ENCODE results near the gene INTS13.
A peak's percentile ranks its signal among the peaks of the same experiment; 100 is the strongest.

The INTS13 gene

DNA sequence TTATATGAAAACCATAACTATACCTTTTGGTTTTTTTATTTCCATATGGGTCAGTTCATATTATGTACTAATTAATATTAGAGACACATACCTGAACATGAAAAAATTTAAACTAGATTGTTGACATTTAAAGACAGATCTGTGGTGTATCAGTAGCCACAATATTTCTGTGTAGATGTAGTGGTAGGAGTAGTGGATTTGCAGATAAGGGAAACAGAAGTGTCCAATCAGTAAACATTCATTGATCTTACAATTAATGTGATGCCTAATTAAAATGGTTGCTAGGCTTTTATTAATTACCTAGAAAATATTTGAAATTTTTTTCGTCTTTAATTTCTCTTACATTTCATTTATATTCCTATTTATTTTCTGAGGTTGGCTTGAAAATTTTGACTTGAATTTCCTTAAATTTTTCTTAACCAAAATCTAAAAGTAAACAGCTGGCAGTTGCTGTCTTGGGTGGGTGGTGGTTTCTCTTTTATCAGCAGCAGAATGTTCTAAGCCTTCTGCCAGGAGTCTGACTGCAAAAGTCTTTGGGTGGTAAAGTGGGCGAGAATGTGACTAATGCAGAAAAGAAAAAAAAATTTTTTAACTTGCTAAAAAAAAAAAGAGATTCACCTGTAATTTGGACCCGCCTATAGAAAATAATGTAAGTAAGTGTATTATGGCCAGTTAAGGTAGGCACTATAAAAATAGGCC lies 2.9 kb upstream of the INTS13 start:
- Mint-ChIP-seq H3K4me3 (peak overlapping the region; percentile 91), H3K36me3 (ENCODE audit: low read depth) (peaks cover 13% of the 10 kb centered on the region), H3K4me1 (ENCODE audit: low read depth) (peaks cover 50% of the 10 kb centered on the region), H3K27ac (peak overlapping the region; percentile 91), H3K27me3 (ENCODE audit: low read depth) (no peaks in the 10 kb centered on the region), H3K9me3 (no peaks in the 10 kb centered on the region)

DNA sequence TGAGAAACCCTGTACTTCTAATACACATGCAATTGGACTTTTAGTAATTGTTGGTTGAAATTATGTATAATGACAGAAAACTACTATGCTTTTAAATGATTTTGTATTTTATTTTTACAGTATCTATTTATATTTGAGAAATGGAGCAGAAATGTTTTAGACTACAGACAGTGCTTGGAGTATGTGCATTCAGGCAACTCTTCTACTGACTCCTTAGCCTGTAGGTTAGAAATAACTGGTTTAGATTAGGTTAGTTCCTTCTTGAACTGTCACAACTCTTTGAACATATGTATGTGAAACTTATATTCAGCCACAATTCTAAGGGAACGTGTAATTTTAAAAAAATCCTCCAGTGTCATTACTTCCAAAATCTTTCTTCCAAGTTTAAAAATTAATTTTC lies 2.2 kb upstream of the INTS13 start:
- Mint-ChIP-seq H3K4me3 (peak overlapping the region; percentile 91), H3K4me1 (ENCODE audit: low read depth) (peaks cover 52% of the 10 kb centered on the region), H3K27ac (peak overlapping the region; percentile 91), H3K36me3 (ENCODE audit: low read depth) (peaks cover 15% of the 10 kb centered on the region), H3K9me3 (no peaks in the 10 kb centered on the region), H3K27me3 (ENCODE audit: low read depth) (no peaks in the 10 kb centered on the region)

DNA sequence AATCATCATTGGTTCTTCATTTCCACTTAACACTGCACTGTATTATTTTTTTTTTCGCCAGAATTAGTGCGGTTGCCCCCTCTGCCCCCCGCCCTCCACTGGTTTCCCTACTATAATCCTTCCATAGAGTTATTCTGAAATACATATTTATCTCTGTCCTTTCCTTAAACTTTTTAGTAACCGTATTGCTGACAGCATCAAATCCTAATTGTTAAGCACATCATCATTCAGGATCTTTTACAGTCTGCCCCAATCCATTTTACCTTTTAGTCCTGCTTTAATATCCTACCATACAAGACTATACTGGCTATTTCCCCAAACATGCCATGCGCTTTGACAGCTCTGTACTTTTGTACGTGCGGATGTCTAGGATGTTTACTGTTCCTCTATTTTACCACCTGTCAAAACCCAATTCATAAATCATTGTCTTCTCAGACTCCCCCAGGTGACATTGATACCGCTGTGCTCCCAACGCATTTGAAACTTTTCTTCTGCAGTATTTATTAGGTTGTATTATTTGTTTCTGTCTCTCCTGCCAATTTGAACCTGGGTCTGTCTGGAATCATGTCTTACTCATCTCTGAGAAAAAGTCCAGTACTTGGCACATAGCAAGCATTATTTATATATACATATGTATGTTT lies 1.5 kb upstream of the INTS13 start:
- peaks cover 15% of the 10 kb centered on the region for H3K36me3 Mint-ChIP-seq (ENCODE audit: low read depth)
- H3K9me3 Mint-ChIP-seq = no peaks in the 10 kb centered on the region
- no peaks in the 10 kb centered on the region for H3K27me3 Mint-ChIP-seq (ENCODE audit: low read depth)
- peak overlapping the region; percentile 91 for H3K27ac Mint-ChIP-seq
- H3K4me1 Mint-ChIP-seq (ENCODE audit: low read depth) = peaks cover 57% of the 10 kb centered on the region
- peak overlapping the region; percentile 91 for H3K4me3 Mint-ChIP-seq

DNA sequence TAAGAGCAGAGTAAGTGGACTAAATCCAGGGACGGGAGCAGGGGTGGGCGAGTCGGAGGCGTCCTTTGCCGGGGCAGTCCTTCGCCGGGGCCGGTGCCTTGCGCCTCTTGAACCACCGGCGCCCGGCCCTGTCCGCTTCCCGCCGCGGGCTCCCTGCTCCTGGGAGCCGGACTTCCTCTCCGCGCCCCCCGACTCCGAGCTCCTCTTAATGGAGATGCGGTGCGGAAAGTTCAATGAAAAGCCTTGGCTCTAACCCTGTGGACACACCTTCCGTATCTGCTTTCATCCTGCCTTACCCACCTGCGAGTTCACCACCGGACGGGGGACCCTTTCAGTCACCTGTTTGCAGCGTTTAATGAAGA lies 901 bp upstream of the INTS13 start:
- H3K27ac Mint-ChIP-seq = peak overlapping the region; percentile 91
- no peaks in the 10 kb centered on the region for H3K27me3 Mint-ChIP-seq (ENCODE audit: low read depth)
- peaks cover 13% of the 10 kb centered on the region for H3K36me3 Mint-ChIP-seq (ENCODE audit: low read depth)
- peaks cover 53% of the 10 kb centered on the region for H3K4me1 Mint-ChIP-seq (ENCODE audit: low read depth)
- H3K4me3 Mint-ChIP-seq = peak overlapping the region; percentile 91
- H3K9me3 Mint-ChIP-seq = no peaks in the 10 kb centered on the region

DNA sequence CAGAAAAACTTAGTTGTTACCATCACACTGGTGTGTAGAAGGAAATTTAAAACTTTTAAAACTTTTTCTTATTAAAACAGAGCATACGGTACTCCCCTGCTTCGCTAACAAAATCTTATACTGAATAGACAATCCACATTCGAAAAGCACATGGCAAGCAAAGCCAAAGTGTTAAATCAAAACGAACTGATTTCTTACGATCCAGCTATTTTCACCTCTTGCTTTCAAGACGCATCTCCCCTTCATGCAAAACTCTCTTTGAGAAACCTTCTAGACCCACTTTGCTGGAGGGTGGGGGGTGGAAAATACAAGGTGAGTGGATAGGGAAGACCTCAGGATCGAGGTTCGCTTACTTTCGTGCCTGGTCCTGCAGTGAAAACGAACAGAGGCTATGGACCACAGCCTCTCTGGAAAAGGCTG lies 328 bp downstream of the INTS13 start:
- no peaks in the 10 kb centered on the region for H3K9me3 Mint-ChIP-seq
- peaks cover 54% of the 10 kb centered on the region for H3K4me1 Mint-ChIP-seq (ENCODE audit: low read depth)
- H3K4me3 Mint-ChIP-seq = peak overlapping the region; percentile 91
- peak overlapping the region; percentile 91 for H3K27ac Mint-ChIP-seq
- no peaks in the 10 kb centered on the region for H3K27me3 Mint-ChIP-seq (ENCODE audit: low read depth)
- H3K36me3 Mint-ChIP-seq (ENCODE audit: low read depth) = peaks cover 21% of the 10 kb centered on the region

DNA sequence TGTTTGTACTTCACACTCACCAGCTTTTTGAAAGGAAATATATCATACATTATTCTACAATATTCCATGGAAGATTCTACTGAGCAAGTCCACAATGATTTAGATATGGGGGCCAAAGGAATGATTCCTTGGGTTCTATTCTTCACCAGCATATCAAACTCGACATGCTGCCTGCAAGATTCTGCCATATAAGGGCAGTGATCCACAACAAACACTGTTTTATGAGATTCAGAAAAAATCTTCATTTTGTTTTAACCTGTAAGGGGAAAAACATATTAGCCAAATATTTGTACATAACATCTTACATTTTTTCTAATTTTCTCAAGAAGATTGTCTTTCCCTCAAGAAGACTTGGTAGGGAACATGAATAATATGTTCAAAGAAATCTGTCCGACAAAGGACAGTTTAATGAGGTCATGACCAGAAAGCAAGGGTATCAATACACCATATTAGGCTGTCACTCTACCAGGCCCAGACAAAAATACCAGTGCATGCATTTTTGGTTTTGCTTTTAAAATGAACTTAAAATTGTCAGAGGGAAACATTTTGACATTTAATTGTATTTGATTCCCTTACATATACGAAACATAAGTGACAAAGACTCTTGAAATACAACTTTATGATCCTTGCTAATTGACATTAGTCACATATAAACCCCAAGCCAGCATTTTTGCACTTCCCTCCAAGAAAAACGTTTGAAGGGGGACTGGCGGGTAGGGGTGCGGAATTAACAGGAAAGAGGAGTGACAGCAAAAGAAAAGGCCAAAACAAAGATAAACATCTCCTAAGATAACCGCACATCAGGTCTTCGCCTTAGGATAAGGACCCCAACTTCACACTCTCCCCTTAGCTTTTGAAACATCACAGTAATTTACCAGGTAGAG lies 980 bp downstream of the INTS13 start:
- Mint-ChIP-seq H3K4me3 (peak overlapping the region; percentile 91), H3K9me3 (no peaks in the 10 kb centered on the region), H3K4me1 (ENCODE audit: low read depth) (peaks cover 54% of the 10 kb centered on the region), H3K36me3 (ENCODE audit: low read depth) (peaks cover 28% of the 10 kb centered on the region), H3K27me3 (ENCODE audit: low read depth) (no peaks in the 10 kb centered on the region), H3K27ac (peak overlapping the region; percentile 91)

DNA sequence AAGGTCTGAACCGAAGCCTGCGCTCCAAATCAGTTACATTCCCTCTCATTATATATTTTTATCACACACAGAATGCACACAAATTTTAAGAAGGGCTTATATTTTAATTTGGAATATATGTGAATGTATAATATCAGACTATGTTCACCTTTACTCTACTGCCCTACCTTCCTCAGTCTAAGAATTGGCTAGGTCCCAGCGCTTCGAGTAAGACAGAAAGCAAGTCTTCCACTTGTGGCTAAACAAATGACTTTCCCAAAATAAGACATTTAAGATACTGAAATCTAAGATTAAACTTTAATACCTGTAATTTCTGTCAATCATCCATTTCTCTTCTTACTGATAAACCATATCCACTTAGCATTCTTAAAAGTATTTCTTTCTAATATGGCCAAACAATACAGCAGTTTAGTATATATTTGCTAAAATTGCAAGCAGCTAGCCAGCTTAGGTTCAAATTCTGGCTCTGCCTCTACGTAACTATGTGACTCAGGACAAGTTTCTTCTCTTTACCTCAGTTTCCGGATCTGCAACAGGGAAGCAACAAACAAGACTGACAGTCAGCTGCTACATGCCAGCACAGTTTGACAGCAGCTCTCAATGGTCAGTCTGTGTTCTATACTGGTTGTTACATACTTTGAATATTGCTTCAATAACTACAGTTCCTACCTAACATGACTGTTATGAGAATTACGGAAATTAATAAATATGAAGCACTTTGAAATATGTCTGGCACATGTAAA lies 2.0 kb downstream of the INTS13 start:
- Mint-ChIP-seq H3K27me3 (ENCODE audit: low read depth) (no peaks in the 10 kb centered on the region), H3K4me1 (ENCODE audit: low read depth) (peaks cover 52% of the 10 kb centered on the region), H3K27ac (peak overlapping the region; percentile 56), H3K4me3 (peak overlapping the region; percentile 91), H3K9me3 (no peaks in the 10 kb centered on the region), H3K36me3 (ENCODE audit: low read depth) (peaks cover 29% of the 10 kb centered on the region)

DNA sequence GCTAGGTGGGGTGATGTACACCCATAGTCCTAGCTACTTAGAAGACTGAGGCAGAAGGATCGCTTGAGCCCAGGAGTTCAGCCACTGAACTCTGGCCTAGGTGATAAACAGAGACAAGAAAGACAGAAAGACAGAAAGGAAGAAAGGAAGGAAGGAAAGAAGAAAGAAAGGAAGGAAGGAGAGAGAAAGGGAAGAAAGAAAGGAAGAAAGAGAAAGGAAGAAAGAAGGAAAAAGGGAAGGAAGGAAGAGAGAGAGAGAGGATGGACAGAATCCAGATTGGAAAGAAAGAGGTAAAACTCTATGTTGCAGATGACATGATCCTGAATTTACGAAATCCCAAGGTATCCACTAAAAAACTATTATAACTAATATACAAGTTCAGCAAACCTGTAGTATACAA lies 8.2 kb downstream of the INTS13 start:
- H3K4me1 Mint-ChIP-seq (ENCODE audit: low read depth) = peaks cover 37% of the 10 kb centered on the region
- H3K27ac Mint-ChIP-seq = peak overlapping the region; percentile 10
- H3K36me3 Mint-ChIP-seq (ENCODE audit: low read depth) = peaks cover 51% of the 10 kb centered on the region
- no peaks in the 10 kb centered on the region for H3K9me3 Mint-ChIP-seq
- no peaks in the 10 kb centered on the region for H3K27me3 Mint-ChIP-seq (ENCODE audit: low read depth)
- no peak overlapping the region for H3K4me3 Mint-ChIP-seq

DNA sequence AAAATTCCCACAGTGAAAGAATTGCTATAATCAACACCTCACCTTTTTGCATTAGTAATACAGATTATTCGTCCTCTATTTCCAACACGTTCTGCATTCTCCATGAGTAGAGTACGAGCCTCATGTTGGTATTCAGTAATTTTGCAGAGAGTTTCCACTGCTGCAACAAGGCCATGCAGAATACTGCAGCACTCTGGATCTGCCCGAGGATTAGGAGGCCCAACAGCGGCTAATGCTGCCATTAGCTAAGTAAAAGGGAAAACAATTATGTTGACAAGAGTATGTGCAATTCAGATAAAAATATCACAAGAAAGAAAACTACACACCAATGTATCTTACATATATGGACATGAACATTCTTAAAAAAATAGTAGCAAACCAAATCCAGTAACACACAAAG lies 9.1 kb downstream of the INTS13 start:
- Mint-ChIP-seq H3K4me1 (ENCODE audit: low read depth) (peaks cover 33% of the 10 kb centered on the region), H3K27ac (no peak overlapping the region), H3K9me3 (no peaks in the 10 kb centered on the region), H3K4me3 (no peak overlapping the region), H3K27me3 (ENCODE audit: low read depth) (no peaks in the 10 kb centered on the region), H3K36me3 (ENCODE audit: low read depth) (peaks cover 48% of the 10 kb centered on the region)

DNA sequence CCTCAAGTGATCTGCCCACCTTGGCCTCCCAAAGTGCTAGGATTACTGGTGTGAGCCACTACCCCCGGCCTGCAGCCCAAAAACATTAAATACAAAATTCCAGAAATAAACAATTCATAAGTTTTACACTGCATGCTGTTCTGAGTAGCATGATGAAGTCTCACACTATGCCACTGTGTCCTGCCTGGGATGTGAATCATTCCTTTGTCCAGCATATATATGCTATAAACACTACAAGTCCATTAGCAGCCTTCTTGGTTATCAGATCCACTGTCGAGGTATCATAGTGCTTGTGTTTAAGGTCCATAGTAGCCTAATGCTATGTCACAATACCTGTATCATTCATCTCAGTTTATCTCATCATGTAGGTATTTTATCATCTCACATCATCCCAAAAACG lies 15.9 kb downstream of the INTS13 start:
- Mint-ChIP-seq H3K4me1 (ENCODE audit: low read depth) (peaks cover 2% of the 10 kb centered on the region), H3K27ac (no peak overlapping the region), H3K9me3 (no peaks in the 10 kb centered on the region), H3K27me3 (ENCODE audit: low read depth) (no peaks in the 10 kb centered on the region), H3K4me3 (no peak overlapping the region), H3K36me3 (ENCODE audit: low read depth) (peaks cover 33% of the 10 kb centered on the region)

DNA sequence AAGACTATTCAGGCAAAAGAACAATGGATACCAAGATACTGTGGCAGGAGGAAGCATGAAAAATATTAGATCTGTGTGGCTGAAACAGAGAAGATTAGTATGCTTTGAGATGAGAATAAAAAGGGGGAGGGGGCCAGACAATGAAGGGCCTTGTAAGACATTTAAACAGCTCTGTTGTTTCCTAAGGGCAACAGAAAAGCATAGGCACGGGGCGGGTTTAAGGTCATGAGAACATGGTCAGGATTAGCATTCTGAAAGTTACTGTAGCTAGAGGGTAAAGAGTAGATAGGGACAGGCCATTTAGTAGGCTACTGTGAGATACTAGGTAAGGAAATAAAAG lies 18.6 kb downstream of the INTS13 start:
- Mint-ChIP-seq H3K27me3 (ENCODE audit: low read depth) (no peaks in the 10 kb centered on the region), H3K36me3 (ENCODE audit: low read depth) (peaks cover 37% of the 10 kb centered on the region), H3K27ac (no peak overlapping the region), H3K9me3 (no peaks in the 10 kb centered on the region), H3K4me1 (ENCODE audit: low read depth) (no peaks in the 10 kb centered on the region), H3K4me3 (no peak overlapping the region)

DNA sequence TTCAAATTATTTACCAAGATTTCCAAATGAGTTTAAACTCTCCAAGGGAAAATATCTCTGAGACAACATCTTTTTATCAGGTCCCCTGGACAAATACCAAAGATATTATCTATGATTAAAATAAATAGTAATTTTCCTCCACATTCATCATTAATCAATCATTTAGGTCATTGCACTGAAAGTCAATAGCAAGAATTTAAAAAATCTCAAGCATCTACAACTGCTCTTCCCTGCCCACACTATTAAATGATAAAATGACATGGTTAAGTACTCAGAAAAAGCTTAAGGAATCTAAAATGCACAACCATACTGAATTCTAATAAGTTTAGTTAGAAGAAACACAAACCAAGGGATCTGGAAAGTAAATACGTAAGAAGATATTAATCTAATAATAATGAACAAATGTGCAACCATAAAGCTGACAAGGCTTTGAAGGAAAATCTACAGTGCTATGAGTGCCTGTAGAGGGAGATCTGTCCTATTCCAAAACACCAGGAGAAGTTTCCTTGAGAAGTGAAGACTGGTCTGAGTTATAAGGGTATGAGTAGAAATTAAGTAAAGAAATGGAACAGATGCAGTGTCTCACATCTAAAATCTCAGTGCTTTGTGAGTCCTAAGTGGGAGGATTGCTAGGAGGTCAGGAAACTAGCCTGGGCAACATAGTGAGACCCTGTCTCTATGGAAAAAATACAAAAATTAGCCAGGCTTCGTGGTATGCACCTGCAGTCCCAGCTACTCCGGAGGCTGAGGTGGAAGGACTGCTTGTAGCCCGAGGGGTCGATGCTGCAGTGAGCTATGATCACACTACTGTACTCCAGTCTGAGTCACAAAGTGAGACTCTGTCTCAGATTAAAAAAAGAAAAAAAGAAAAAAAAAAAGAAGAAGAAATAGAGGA lies 19.2 kb downstream of the INTS13 start:
- H3K4me1 Mint-ChIP-seq (ENCODE audit: low read depth) = no peaks in the 10 kb centered on the region
- H3K27me3 Mint-ChIP-seq (ENCODE audit: low read depth) = no peaks in the 10 kb centered on the region
- no peak overlapping the region for H3K27ac Mint-ChIP-seq
- peaks cover 36% of the 10 kb centered on the region for H3K36me3 Mint-ChIP-seq (ENCODE audit: low read depth)
- no peak overlapping the region for H3K4me3 Mint-ChIP-seq
- H3K9me3 Mint-ChIP-seq = no peaks in the 10 kb centered on the region

DNA sequence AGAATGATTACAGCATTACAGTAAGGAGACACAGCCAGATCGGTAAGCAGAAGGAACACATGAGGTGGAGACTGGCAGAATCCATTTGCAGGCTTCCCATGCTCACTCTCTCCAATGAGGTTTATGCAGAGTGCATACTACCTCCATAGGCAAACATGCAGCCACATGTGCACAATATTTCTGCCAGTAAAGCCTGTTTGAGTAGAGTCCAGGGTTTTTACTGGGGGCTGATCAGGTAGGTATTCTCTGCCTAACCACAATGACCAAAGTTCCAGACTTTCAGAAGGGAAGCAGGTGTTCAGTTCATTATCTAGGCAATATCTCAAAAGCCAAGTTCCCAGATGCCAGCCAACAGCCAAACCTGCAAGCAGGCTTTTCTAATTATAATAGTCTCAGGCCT lies 31.1 kb downstream of the INTS13 start:
- peaks cover 69% of the 10 kb centered on the region for H3K36me3 Mint-ChIP-seq (ENCODE audit: low read depth)
- H3K27me3 Mint-ChIP-seq (ENCODE audit: low read depth) = no peaks in the 10 kb centered on the region
- H3K27ac Mint-ChIP-seq = no peak overlapping the region
- H3K4me1 Mint-ChIP-seq (ENCODE audit: low read depth) = peaks cover 14% of the 10 kb centered on the region
- H3K9me3 Mint-ChIP-seq = peaks cover 21% of the 10 kb centered on the region
- no peak overlapping the region for H3K4me3 Mint-ChIP-seq
